Stomach (tissue), 9 donors: ENCODE measurements around the gene DEFB108B. TPM values are rescaled to one million over a fixed set of nuclear protein-coding genes. Genes with fewer than 3 reads are reported as not detected.
"Not testable (repeated sequence)": the region's sequence is repeated elsewhere in the genome, so short reads cannot be mapped to it uniquely, and the experiment has no call there.

Experiments
- DNase-seq, 2 donors: peaks; one replicate each; pipeline versions ENCODE4 v3.0.0 to v3.0.0-alpha.2; 2013 to 2019
- H3K27ac ChIP-seq, 5 donors: fragments of 200-600 bp in 4 of 5; sonication (generic) in 4 of 5; one replicate each; pipeline ENCODE4 v1.5.1; 2013 to 2019; ENCODE audit warnings: mild to moderate bottlenecking in 1 of 5, moderate library complexity in 1 of 5
- H3K27me3 ChIP-seq, 3 donors: fragments of 200-600 bp; sonication (generic); one replicate each; pipeline ENCODE4 v1.5.1; 2017 to 2019; ENCODE audit warnings: mixed run types in 1 of 3
- H3K36me3 ChIP-seq, 4 donors: fragments of 200-600 bp; sonication (generic); 1 replicate in 3 of 4; 2 replicates in 1 of 4; pipeline ENCODE4 v1.5.1; 2016 to 2019
- H3K4me1 ChIP-seq, 4 donors: fragments of 200-600 bp; sonication (generic); one replicate each; pipeline ENCODE4 v1.5.1; 2016 to 2019
- H3K4me3 ChIP-seq, 4 donors: fragments of 200-600 bp; sonication (generic) in 3 of 4; one replicate each; pipeline ENCODE4 v1.5.1; 2016 to 2019; ENCODE audit warnings: mild to moderate bottlenecking in 1 of 4
- H3K9me3 ChIP-seq, 4 donors: fragments of 200-600 bp; sonication (generic); one replicate each; pipeline ENCODE4 v1.5.1; 2016 to 2019
- CTCF ChIP-seq, 7 experiments: fragments of 450-650 bp in 4 of 7; fragments of 200-600 bp in 3 of 7; sonication (generic) in 3 of 7; IDR thresholded peaks; one replicate each; pipeline ENCODE4 v1.5.1; 2016 to 2019; ENCODE audit warnings: antibody characterized with exemption in 7 of 7, control low read depth in 2 of 7, mild to moderate bottlenecking in 1 of 7
- EP300 ChIP-seq: sonication (generic); formaldehyde crosslinking; IDR thresholded peaks from one replicate; pipeline ENCODE4 v1.6.1; 2017; ENCODE audit warnings: antibody characterized with exemption
- POLR2A ChIP-seq, 4 donors: fragments of 450-650 bp; IDR thresholded peaks; one replicate each; pipeline ENCODE4 v1.6.1; 2016; ENCODE audit warnings: antibody characterized with exemption in 4 of 4, control low read depth in 2 of 4, mild to moderate bottlenecking in 1 of 4, moderate library complexity in 1 of 4
- POLR2AphosphoS5 ChIP-seq, 3 donors: sonication (generic); formaldehyde crosslinking; IDR thresholded peaks; one replicate each; pipeline ENCODE4 v1.6.1; 2016; ENCODE audit warnings: antibody characterized with exemption in 3 of 3
- WGBS, 5 donors: extraction: QIAGEN DNeasy Blood & Tissue Kit in 3 of 5; methylation state at CpG; one replicate each; pipeline versions ENCODE4 v1.1.5 to v1.1.7; 2013 to 2018; 5-methylcytosine and 5-hydroxymethylcytosine counted together
- intact Hi-C: fragments of 100-400 bp; cut with DNase I; formaldehyde crosslinking; loops from one replicate; pipeline ENCODE4 v1.15.1; 2023; ENCODE audit warnings: low total_unique reads
- polyA plus RNA-seq, 3 donors: library from polyadenylated mRNA; stranded (reverse); fragments of 200-250 nt; gene quantifications; one replicate each; pipeline ENCODE4 v1.2.3, GENCODE V29; 2013
- total RNA-seq, 5 donors: library from RNA; depleted of rRNA; stranded (reverse); fragments of >200 nt; gene quantifications; one replicate each; pipeline versions ENCODE4 v1.1.0 to v1.2.3, GENCODE V29; 2014 to 2016
- donor health status: healthy with polysubstance abuse.
- donor health status: Bipolar disorder and iron deficiency.
- donor health status: healthy.

DEFB108B gene
- total and polyA plus RNA-seq, 8 donors, result not detected

GRCh38 chr11:71843858-71844257 lies 10.9 kb downstream of the DEFB108B start:
- no peak for DNase-seq
- WGBS, 5 donors, result 70 to 92% (median 85%) methylated on average over 12 to 15 of the region's 15 CpGs
- intact Hi-C loops, result no loop called here

GRCh38 chr11:71853895-71854294 lies 20.9 kb downstream of the DEFB108B start:
- 92 to 95% (median 94%) methylated on average over 2 of the region's 2 CpGs for WGBS, 5 donors

More at GRCh38 chr11:71843858-71844257, 10.9 kb downstream of the DEFB108B start:
- no peak overlapping the region for H3K27ac ChIP-seq
- no peak overlapping the region for H3K4me3 ChIP-seq
- H3K4me1 ChIP-seq, result no peaks in the 10 kb centered on the region
- H3K9me3 ChIP-seq, result no peaks in the 10 kb centered on the region
- H3K27me3 ChIP-seq, result no peaks in the 10 kb centered on the region
- H3K36me3 ChIP-seq, result no peaks in the 10 kb centered on the region
- no peak for TF ChIP-seq POLR2AphosphoS5 (IDR thresholded peaks at IDR 0.05)
- no peak for TF ChIP-seq POLR2A (IDR thresholded peaks at IDR 0.05)
- TF ChIP-seq EP300, result no peak
- no peak for TF ChIP-seq CTCF (IDR thresholded peaks at IDR 0.05)

DNA sequence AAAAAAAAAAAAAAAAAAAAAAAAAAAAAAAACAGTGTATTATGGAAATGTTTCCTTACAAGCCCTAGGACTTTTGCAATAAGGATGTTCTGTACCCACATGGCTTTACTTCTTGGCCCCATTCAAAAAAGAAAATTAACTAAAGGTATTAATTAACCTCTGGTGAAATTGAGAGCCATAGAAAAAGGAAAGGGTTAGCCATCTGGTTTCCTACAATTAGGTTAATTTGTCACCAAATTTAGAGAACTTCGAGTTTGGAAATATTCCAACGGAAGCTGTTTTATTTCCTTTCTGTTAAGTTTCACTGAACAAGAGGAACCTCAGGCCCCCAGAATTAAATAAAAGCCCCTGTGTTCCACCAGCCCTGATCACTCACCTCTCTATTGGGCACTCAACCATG lies 22.9 kb downstream of the DEFB108B start:
- DNase-seq, H3K4me1 ChIP-seq, H3K9me3 ChIP-seq, H3K27ac ChIP-seq, H3K36me3 ChIP-seq, H3K4me3 ChIP-seq, H3K27me3 ChIP-seq, intact Hi-C loops: not testable (repeated sequence)
- 48 to 69% (median 57%) methylated on average over 2 of the region's 2 CpGs for WGBS, 5 donors

More at GRCh38 chr11:71853895-71854294, 20.9 kb downstream of the DEFB108B start:
- H3K9me3 ChIP-seq, intact Hi-C loops, H3K36me3 ChIP-seq, H3K27me3 ChIP-seq, H3K4me1 ChIP-seq, DNase-seq, H3K27ac ChIP-seq, H3K4me3 ChIP-seq: not testable (repeated sequence)

DNA sequence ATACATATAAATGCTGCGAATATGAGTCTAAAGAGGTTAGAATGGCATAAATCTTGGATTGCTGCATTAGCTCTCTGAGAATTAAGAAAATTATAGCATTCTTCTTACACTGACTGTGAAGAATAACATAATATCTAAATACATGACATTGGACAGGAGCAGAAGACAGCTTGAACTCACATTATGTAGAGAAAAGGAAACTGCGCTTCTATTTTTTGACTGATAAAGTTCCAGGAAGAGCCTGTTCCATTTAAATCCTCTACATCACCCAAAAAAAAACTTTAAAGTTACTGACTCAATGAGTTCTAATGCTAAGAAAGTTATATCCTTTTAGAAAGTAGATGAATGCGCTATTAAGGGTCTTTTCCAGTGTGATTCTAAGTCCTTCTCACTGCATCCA lies 27.8 kb downstream of the DEFB108B start:
- H3K27me3 ChIP-seq, intact Hi-C loops, H3K4me3 ChIP-seq, H3K4me1 ChIP-seq, H3K9me3 ChIP-seq, DNase-seq, H3K27ac ChIP-seq, H3K36me3 ChIP-seq: not testable (repeated sequence)
- WGBS, 5 donors, result 90 to 98% (median 94%) methylated on average over 3 of the region's 3 CpGs

DNA sequence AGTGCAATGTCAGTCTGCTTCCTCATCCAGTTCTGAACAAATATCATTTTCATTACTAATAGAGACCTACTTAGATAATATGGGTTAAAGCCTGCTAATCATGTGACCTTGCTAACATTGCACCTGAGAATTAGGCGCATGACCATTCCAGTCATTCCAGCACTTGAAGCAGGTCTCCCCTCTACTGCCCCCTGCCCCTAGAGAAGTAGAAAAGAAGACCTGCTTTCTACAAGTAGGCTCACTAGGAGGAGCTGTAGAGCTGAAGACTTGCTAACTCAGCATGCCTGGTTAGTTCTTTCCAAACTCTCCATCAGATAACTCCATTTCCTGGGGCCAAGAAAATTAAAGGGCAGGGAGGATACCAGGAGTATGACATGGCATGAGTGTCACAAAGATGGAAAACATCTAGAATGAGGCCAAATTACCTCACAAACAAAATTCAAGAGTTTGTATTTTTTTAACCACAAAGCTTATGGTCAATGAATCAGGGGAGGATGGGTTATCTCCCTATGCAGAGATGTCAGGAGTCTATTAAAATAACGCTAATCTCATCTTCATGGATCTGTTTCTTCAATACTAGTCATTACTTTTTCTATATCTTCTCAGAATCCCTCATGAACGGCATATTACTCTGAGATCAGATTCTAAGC lies 31.1 kb downstream of the DEFB108B start:
- H3K36me3 ChIP-seq, H3K27ac ChIP-seq, H3K4me3 ChIP-seq, H3K4me1 ChIP-seq, H3K27me3 ChIP-seq, intact Hi-C loops, H3K9me3 ChIP-seq: not testable (repeated sequence)
- TF ChIP-seq CTCF (IDR thresholded peaks at IDR 0.05), result peak in 3 of 7 experiments; percentile 18 to 50 (median 25)
- peak in 1 of 2 donors; percentile 81 for DNase-seq
- 54 to 69% (median 59%) methylated on average over 3 of the region's 3 CpGs for WGBS, 5 donors

DNA sequence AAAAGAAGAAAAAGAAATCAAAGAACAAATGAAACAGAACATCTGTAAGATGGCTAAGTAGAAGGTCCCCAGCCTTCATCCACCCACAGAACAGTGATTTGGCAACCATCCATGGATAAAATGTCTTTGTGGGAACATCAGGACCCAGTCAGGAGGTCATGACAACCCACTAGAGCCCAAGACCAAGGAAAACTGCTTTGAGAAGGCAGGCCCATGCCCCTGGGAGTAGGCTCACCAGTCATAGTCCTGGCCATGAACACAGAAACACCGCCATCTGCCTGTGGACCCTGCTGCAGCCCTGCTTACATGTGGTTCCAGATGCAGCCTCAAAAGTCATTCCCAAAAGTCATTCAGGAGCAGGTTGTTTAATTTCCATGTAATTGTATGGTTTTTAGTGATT lies 34.2 kb downstream of the DEFB108B start:
- 75 to 100% (median 100%) methylated on average over 1 of the region's 1 CpG for WGBS, 5 donors
- H3K4me1 ChIP-seq, intact Hi-C loops, H3K4me3 ChIP-seq, H3K27ac ChIP-seq, H3K9me3 ChIP-seq, H3K27me3 ChIP-seq, DNase-seq, H3K36me3 ChIP-seq: not testable (repeated sequence)

GRCh38 chr11:71869931-71870330 lies 36.9 kb downstream of the DEFB108B start:
- H3K4me3 ChIP-seq, intact Hi-C loops, H3K9me3 ChIP-seq, H3K36me3 ChIP-seq, H3K27me3 ChIP-seq, H3K4me1 ChIP-seq, H3K27ac ChIP-seq, DNase-seq: not testable (repeated sequence)
- 86 to 95% (median 92%) methylated on average over 3 of the region's 3 CpGs for WGBS, 5 donors

- intact Hi-C loops, DNase-seq, H3K36me3 ChIP-seq, H3K27ac ChIP-seq, H3K4me1 ChIP-seq, H3K4me3 ChIP-seq, H3K9me3 ChIP-seq, H3K27me3 ChIP-seq: not testable (repeated sequence)
Measured at GRCh38 chr11:71870661-71871060, 37.7 kb downstream of the DEFB108B start.

DNA sequence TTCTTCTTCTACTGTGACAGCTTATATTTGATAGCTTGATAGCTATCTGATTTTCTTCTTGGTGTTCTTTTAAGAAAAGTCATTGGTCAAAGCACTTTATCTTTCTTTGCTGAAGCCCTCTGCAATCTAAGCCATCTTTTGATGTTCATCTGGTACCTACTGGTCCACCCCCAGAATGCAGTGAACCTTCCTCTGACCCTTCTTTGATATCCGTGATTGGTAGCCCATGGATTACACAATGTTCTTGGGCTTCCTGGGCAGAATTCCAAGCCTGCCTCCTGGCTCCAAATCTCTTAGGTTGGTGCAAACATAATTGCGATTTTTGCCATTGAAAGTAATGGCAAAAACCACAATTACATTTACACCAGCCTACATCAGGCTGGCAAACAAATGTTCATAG lies 43.3 kb downstream of the DEFB108B start:
- H3K27ac ChIP-seq, H3K27me3 ChIP-seq, H3K9me3 ChIP-seq, H3K4me1 ChIP-seq, intact Hi-C loops, DNase-seq, H3K4me3 ChIP-seq: not testable (repeated sequence)
- H3K36me3 ChIP-seq, result peaks cover 0 to 23% (median 9%) of the 10 kb centered on the region in 4 donors
- 23 to 55% (median 35%) methylated on average over 2 of the region's 2 CpGs for WGBS, 5 donors

GRCh38 chr11:71878059-71878458 lies 45.1 kb downstream of the DEFB108B start, which contains the start of gene DEFB131B:
TSS of gene DEFB131B (plus strand) at chr11:71878453. CDS start at chr11:71878453, 0 bp downstream.
- H3K4me3 ChIP-seq, H3K27me3 ChIP-seq, H3K9me3 ChIP-seq, H3K27ac ChIP-seq, H3K4me1 ChIP-seq, DNase-seq, intact Hi-C loops: not testable (repeated sequence)
- H3K36me3 ChIP-seq, result peaks cover 0 to 25% (median 9%) of the 10 kb centered on the region in 4 donors
- WGBS, 5 donors, result 72 to 84% (median 76%) methylated on average over 1 of the region's 1 CpG
